HG02642 (cell line): ENCODE measurements around the gene DEK.
"Not testable (repeated sequence)": the region's sequence is repeated elsewhere in the genome, so short reads cannot be mapped to it uniquely, and the experiment has no call there.

Experiments
- ATAC-seq: cut with Tn5 transposase; IDR thresholded peaks from one replicate; pipeline ENCODE4 v1.9.1; 2021; ENCODE audit warnings: mild to moderate bottlenecking; ENCODE audit not compliant: unreplicated experiment, poor library complexity

Gene DEK

DNA sequence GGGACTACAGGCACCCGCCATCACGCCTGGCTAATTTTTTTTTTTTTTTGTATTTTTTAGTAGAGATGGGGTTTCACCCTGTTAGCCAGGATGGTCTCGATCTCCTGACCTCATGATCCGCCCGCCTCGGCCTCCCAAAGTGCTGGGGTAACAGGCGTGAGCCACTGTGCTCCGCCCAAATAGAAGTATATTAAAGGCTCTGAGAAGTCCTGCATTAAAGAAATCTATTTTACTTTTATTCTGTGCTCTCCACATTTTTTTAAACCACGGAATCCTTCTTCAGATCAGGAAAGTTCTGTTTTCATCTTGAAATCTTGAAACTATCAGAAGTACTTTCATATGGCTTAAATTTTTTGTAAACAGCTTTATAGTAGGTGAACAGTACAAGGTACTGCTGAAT lies 55.6 kb downstream of the DEK start:
- not testable (repeated sequence) for ATAC-seq

DNA sequence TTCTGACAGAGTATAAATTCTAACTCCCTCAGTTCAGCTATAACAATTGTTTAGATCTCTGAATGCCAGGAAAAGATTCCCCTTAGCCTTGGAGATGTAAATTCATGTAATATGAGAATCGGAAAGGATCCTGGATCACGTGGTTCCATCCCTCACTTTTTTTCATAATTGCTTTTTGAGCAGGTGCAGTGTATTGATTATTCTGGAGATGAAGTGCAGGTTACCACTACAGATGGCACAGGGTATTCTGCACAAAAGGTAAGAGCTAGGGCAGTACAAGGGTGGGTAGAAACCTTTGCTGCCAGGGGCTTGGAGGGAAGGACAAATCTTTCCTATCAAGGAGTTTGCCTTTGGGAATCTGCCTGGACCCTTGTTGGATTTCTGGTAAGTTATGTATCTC lies 56.4 kb downstream of the DEK start:
- no peak for ATAC-seq

DNA sequence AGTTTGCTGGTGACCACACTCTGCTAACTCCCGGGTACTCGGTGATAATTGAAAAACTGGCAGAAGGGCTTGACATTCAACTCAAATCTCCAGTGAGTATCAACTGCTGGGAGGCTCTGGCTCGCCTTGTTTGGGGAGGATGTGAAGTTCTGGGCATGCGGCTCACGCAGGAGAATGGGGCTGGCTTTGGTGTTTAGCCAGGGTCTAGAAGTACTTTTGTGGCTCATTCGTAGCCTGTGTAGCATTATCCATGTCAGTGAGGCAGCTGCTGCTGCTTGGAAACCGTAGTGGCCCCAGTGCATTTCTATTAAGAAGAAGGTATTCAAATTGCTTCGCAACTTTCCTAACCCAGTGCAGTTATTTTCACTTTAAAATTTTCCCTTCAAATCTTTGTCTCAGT lies 56.9 kb downstream of the DEK start:
- ATAC-seq: no peak

DNA sequence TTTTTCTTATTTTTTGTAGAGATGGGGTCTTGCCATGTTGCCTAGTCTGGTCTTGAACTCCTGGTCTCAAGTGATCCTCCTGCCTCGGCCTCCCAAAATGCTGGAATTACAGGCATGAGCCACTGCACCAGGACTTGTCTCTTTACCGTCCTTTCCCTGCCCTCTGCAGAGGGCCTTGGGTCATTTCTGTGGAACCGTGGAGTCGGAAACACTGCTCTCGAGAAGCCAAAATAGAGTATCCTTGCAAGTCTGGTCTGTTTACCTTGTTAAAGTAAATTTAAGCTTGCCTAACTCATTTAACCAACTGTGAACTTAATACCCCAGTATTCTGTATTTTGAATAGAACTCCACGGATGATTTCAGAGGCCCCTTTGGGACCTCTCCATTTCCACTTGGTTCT lies 57.7 kb downstream of the DEK start:
- no peak for ATAC-seq

DNA sequence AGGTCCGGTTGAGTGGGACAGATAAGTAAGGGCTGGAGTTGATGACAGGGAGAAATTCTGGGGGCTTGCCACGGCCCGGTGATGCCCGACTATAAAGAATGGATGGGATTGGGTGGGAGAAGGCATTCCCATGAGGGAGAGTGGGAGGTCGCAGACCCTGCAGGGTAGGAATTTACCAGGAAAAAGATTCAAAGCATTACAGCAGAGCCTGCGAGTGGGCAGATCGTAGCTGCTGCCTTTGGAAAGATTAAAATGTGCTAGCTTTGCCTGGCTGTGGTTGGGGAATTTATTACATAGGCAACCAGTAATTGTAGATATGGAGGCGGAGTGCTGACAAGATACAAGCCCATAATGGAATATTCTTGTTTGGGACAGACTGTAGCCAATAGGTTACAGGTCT lies 59.6 kb downstream of the DEK start:
- ATAC-seq: no peak

DNA sequence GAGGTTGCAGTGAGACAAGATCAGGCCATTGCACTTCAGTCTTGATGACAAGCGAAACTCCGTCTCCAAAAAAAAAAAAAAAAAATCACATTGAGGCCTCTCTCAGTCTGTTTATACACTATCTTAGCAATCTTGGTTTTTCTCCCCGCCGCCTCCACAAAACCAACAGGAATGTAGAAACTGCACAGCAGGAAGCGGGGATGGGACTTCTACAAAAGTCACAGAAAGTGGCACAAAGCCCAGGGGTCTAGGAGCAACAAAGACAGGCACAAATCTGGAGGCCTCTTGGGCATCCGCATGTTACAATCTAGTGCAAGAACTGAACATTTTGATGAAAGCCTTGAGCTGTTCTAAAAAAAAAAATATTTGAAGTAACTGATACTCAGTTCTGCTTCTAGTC lies 60.5 kb downstream of the DEK start:
- no peak for ATAC-seq

DNA sequence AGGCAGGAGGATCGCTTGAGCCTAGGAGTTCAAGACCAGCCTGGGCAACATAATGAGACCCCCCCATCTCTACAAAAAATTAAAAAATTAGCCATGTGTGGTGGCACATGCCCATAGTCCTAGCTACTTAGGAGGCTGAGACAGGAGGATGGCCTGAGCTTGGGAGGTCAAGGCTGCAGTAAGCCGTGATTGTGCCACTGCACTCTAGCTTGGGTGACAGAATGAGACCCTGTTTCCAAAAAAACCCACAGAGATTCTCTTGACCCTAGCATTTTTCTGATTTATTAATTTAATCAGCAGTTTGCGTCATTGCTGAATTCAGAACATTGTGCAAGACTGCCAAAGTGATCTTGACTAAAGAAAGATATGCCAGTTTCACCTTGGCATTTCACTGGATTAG lies 72.3 kb downstream of the DEK start:
- ATAC-seq: no peak

DNA sequence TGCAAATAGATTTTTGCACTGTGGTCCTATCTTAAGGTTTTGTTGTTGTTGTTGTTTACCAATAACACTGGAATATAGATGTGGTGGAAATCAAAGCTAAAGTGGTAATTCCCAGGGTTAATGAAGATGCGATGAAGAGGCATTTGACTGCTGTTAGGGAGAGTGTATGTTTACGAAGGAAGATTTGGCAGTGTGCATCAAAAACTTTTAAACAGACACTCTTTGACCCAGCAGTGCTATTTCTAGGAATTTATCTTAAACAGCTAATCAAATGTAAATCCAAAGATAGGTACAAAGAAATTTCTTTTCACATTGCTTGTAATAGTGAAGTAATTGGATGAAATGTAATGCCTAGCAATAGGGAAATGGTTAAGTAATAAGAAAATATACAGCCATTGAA lies 75.1 kb downstream of the DEK start:
- ATAC-seq: no peak

DNA sequence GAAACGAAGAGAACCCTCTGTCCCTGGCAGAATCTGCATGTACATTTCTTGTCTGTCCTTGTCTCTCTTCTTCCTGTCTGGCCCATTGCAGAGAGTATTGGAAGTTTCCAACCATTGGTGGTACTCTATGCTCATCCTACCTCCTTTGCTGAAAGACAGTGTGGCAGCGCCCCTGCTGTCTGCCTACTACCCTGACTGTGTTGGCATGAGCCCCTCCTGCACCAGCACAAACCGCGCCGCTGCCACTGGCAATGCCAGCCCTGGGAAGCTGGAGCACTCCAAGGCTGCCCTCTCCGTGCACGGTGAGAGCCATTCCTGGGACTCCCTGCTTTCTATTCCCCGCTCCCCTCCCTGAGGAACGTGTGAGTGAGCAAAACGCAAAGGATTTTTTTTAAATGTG lies 76.6 kb downstream of the DEK start:
- no peak for ATAC-seq

DNA sequence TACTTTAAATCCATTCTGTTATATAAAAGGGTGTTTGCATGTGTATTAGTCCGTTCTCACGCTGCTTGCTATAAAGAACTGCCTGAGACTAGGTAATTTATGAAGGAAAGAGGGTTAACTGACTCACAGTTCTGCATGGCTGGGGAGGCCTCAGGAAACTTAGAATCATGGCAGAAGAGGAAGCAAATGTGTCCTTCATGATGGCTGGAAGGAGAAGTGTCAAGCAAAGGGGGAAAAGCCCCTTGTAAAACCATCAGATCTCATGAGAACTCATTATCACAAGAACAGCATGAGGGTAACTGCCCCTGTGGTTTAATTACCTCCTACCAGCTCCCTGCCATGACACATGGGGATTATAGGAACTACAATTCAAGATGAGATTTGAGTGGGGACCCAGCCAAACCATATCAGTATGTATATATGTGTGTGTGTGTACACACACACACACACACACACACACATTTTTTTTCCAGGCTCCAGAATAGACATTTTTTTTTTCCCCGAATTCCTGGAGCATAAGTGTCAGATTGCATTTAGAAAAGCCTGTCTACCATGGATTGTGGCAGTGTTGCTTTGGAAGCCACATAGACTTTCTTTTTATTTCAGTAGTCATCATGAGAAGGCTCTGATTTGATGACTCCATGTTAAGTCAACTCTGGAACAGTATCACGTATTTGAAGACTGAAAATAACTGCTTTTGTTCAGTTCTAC lies 77.6 kb downstream of the DEK start:
- ATAC-seq: no peak

DNA sequence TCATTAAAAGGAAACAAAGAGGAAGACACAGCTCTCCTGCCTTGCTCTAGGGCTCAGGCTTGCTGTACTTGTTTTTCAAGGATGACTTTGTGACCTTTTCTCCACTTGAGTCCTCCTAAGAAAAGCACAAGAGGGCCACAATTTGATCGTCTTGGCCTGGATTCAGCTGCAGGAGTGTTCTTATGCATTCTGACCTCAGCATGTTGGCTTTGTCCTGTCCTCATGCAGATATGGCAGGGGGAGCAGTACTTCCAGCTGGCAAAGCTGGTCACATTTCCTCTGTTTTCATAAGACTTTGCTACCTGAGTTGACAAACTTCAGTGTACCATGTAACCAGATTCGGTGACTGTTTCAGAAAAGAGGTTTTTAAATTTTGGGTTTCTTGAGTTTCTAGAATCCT lies 78.3 kb downstream of the DEK start:
- ATAC-seq: no peak

DNA sequence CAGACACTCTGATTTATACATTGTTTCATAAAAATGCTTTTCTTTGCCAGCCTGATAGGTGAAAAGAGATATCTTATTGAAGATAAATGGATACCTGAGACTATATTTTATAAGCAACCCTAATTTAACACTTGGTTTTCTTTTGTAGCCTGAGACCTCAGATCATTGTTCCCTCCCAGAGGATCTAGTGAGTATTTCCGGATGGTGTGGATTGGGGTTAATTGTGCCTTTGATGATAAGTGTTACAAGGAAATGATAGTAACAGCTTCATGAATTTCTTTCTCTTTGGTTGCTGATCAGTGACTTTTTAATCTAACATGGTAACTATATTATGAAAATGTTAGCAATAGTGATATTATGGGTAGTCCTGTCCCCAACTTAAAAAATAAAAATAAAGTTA lies 78.7 kb downstream of the DEK start:
- no peak for ATAC-seq

DNA sequence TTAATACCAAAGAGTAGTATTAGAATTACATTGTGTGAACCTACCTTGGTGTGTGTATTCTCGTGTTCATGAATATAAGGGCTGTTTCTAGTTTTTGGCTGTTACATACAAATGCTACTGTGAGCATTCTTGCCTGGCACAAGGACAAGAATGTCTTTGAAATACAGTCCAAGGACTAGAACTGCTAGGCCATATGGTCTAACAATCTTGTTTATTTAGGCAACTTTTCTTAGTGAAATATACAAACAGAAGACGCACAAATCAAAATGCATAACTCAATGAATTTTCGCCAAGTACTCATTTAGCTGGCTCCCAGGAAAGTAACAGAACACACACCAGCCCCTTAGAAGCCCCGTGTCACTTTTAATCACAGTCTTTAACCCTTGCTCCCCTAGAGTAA lies 80.6 kb downstream of the DEK start:
- ATAC-seq: no peak

DNA sequence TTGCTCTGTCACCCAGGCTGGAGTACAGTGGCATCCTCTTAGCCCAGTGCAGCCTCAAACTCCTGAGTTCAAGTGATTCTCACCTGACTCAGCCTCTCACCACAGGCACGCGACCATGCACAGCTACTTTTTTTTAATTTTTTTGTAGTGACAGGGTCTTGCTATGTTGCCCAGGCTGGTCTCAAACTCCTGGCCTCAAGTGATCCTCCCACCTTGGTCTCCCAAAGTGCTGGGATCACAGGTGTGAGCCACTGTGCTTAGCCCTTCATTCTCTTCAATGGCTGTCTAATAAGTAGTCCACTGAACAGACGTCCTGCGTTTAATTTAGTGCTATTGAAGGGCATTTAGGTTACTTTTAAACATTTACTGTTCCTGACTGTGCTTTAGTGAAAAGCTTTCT lies 81.8 kb downstream of the DEK start:
- no peak for ATAC-seq

DNA sequence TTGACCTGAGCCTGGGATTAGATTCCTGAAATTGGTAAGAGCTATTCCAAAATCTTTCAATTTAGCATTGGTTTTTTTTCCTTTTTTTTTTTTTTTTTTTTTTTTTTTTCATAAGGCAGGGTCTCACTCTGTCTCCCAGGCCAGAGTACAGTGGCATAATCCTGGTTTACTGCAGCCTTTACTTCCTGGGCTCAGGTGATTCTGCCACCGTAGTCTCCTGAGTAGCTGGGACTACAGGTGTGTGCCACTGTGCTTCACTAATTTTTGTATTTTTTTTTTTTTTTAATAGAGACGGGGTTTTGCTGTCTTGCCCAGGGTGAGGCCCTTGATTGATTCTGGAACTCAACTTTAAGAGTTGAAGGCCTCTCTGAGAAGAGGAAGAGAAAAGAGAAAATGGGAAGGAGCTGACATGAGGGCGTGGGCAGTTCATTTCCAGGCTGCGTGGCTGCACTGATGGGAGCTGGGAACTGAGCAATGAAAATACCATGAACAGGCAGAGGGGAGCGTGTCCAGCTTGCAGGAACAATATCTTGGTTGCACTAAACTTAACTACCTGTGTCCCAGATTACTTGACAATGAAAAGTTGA lies 84.5 kb downstream of the DEK start:
- ATAC-seq: no peak

DNA sequence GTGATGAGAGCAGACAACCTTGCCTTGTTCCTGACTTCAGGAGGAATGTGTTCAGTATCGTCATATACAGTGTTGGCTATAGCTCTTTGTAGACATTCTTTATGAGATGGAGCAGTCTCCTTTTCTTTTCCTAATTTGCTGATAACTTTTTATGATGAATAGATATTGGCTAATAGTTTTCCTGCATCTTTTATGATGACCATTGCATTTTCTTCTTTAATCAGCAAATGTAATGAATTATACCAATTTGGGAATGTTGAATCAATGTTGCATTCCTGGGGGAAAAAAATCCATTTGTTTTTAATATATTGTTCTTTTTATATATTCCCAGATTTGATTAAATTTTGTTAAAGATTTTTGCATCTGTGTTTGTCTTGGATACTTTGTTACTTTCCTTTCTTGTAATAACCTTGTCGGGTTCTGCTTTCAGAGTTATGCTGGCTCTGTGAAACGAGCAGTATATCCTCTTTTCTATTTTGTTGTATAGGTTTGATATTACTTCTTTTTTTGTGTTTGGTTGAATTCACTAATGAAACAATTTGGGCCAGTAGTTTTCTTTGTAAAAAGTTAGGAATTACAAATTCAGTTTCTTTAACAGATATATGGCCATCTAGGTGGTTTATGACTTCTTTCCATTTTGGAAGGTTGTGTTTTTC lies 85.2 kb downstream of the DEK start:
- no peak for ATAC-seq

DNA sequence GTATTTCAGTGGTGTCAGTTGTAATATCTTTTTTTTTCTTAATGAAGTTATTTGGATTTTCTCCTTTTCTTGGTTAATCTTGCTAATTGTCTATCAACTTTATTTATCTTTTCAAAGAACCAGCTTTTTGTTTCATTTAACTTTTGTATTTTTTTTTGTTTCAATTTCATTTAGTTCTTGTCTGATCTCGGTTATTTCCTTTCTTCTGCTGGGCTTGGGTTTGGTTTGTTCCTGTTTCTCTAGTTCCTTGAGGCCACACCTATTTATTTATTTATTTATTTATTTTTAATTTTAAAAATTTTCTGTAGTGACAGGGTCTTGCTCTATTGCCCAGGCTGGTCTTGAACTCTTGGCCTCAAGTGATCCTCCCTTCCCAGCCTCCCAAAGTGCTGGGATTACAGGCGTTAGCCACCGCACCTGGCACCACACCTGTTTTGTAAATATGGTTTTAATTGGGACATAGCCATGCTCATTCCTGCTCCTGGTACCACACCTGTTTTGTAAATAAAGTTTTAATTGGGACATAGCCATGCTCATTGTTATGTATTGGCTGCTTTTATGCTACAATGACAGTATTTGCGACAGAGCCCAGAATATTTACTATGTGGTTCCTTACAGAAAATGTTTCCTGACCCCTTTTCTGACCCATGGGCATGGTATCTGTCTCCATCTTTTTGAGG lies 86.9 kb downstream of the DEK start:
- no peak for ATAC-seq

DNA sequence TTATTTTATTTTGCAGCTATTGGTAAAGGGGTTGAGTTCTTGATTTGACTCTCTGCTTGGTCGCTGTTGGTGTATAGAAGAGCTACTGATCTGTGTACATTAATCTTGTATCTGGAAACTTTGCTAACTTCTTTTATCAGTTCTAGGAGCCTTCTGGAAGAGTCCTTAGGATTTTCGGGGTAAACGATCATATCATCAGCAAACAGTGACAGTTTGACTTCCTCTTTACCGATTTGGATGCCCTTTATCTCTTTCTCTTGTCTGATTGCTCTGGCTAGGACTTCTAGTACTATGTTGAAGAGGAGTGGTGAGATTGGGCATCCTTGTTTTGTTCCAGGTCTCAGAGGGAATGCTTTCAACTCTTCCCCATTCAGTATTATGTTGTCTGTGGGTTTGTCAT lies 88.1 kb downstream of the DEK start:
- ATAC-seq: not testable (repeated sequence)
